GM19467 (cell line): Measurements from ENCODE around the gene RIPK4.

Source experiments
- ATAC-seq: cut with Tn5 transposase; IDR thresholded peaks from one replicate; pipeline ENCODE4 v1.9.1; 2021; ENCODE audit warnings: mild to moderate bottlenecking, moderate library complexity; ENCODE audit not compliant: unreplicated experiment

RIPK4 gene

DNA sequence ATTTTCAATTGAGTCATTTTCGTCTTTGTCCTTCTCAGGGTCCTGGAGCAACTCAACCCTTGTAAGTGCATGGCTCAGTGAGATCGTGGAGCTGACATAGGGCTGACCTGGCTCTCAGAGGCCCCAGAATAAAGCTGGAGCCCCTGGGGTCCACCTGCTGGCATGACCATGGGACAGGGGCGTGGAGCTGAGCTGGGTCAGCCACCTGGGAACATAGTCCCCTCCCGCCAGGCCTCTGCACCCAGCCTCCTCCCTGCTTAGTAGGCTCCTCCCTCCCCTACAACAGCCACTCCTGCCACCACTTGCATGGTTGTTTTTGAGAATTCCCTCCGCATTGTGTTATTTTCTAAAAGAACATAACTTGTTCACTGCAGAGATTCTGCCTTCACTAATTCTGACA, 3.1 kb upstream of the RIPK4 start:
- no peak for ATAC-seq

DNA sequence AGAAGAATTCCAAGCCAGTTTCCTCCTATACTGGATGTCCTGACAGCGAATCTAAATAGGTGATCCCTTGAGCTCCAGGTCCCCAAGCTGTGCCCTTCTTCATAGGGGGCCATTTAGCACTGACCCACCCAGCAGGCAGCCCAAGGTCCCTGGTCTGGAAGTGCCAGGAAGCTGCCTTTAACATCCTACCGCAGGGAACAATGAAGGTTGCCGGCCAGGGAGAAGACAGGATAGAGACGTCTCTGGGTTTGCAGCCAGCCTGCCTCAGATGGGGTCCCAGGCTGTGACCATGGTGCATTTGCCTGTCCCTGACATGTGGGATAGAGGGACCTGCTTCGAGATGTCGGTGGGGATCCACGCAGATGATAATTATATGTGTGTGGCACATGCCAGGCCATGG, 2.7 kb upstream of the RIPK4 start:
- ATAC-seq, result no peak

DNA sequence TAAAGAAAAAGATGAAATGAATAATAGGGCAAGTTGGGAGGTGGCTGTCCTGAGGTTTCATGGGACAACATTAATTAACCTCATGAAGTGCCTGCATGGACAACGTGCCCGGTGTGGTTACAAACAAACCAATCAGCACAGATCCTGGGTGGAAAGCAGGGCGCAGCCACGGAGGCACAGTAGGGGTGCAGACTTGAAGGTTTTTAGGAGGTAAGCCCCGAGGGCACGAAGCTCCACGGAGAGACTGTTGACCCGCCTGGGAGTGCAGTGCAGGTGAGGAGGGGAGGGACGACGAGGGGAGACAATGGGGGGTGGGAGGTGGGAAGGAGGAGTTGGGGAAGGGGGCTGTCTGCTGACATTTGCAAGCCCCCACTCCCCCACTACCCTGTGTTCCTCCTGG, 2.3 kb upstream of the RIPK4 start:
- ATAC-seq, result no peak

DNA sequence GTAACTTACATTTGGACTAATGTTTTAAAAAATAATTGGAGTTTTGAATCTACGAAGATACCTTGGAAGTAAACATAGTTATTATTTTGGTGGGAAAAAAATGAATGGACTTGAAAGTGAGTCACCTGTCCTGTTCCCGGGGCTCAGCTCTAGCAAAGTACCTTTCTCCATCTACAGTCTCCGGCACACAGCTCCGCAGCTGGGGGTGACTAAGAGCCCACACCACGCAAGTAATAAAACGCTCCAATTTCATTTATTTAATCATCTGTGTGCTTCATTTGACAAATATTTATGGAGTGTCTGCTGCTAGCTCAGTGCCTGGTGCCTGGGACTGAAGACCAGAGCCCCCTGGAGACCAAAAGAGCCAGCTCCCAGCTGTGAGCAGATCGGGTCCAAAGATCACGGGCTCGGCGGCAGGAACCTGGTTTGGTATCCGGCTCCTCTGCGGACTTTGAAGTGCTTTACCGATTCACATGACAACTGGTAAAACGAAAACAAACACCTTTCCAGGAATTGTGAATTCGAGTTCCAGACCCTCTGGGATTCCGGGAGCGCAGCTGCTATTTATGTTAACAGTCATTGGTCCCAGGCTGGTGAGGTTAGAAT, 1.7 kb upstream of the RIPK4 start:
- ATAC-seq, result no peak

DNA sequence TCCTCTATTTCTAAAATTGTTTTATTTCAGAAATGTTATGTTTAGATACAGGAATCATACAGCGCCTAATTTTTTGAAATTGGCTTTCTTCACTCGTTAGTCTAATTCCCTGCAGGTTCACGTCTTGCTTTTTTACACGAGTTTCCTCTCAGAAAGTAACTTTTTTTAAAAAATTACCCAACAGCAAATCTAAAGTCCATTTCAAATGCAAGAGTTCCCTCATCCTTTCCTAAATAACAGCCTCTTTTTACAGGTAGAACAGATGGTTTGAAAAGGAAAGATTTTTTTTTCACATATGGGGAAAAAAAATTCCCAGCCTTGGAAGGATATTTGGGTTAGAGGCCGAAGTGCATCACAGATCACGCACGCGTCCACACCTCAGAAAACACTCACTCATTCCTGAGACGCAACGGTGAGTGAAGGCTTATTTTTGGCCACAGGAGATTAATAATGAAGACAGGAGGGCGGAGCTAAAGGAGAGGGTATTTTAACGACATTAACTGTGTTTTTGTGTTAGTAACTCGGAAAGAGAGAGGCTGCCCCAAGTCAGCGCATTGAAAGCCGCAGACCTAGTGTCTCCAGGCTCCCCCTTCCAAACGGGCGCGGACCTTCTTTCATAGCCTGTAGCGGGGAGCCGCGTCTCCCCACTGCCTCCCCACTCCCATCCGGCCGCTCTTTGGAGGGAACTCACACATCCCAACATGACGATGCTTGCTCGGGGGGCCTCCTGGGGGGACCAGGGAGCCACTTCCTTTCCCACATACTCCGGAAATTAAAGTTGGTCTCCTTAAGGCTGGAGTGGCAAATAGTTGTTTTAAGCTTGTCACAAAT, 969 bp upstream of the RIPK4 start:
- no peak for ATAC-seq

DNA sequence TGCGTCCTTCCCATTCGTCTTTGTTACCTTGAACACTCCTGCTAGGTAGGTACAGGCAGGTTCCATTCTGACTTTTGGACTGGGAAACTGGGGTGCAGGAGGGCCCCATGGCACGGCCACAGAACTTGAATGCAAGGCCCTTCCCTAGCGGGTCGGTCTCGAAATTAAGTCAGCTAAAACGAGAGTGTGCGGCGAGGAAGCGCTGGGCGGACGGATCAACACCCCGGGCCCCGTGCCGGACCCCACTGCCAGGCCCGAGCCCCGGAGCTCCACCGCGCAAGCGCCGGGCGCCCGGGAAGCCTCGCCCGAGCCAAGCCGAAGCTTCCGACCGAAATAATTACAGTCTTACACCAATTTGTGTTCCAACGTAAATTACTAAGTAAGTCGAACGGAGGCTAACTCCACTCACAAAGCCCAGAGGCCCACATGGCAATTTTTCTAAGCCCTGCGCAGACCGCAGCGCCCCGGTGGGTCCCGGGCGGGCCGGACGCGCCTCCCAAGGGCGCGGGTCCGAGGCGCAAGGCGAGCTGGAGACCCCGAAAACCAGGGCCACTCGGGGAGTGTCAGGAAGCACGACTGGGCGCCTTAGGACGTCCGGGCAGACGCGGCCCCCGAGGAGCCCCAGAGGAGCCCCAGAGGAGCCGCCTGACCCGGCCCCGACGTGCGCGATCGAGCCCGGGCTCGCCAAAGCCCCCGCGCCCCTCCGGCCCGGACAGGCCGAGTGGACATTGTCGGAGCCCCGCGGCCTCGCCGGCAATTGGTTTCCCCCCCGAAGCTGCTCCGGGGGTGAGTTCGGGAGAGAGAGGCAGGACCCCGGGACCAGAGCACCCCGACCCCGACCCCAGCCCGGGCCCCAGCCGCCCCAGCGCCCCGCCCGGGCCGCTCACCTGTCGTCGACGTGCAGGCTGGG, 624 bp downstream of the RIPK4 start:
- no peak for ATAC-seq

DNA sequence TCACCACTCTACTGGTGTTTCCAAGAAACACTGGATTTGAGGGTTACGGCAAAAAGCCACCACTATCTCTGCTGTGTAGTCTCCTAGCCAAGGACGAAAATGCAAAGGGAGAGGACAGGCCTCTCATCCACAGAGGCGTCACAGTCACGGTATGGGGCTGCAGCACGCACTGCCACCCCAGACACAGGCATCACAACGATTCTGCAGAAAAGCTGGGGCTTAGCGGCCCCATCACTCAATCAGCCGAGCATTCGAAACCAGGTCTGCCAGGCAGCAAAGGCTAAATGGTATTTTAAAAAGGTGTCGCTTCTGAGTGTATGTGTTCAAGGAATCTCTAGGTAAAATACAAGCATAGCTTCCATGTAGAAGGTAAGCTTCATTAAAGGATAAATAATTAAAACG, 1.4 kb downstream of the RIPK4 start:
- ATAC-seq, result no peak

DNA sequence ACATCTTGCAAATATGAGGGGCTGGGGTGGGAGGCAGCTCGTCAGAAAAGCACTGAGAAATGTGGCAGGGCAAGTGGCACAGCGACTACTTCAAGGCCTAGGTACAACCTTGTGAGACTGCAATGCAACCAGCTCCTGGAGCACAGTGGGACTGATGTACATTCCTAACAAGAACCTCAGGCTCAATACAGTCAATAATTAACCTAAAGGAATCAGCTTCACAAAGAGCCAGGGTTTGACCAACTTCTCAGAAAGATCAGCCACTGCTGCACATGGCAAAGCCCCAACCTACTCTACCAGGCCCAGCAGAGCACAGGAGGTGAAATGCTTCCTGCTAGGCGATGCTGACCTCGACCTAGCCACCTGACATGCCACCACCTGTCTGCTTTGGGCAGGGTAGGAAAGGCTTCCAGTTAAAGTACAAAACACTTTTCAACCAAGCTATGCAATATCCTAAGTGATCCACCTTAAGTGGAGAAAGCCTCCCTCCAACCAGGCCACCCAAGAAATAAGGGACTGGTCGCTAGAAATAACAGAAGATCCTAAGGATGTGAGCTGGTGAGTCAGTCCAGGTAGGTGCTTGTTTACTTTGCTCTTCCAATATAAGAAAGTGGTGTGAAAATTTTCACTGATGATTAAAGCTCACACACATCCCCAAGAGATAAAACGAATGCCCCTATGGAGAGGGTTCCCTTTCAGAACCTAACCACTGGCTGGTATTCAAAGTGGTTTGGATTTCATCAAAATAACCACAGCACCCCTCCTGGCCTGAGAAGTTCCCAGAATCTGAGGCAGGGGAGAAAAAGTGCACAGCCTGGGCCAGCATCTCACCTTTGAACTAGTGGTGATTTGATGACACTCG, 2.1 kb downstream of the RIPK4 start:
- ATAC-seq, result no peak

DNA sequence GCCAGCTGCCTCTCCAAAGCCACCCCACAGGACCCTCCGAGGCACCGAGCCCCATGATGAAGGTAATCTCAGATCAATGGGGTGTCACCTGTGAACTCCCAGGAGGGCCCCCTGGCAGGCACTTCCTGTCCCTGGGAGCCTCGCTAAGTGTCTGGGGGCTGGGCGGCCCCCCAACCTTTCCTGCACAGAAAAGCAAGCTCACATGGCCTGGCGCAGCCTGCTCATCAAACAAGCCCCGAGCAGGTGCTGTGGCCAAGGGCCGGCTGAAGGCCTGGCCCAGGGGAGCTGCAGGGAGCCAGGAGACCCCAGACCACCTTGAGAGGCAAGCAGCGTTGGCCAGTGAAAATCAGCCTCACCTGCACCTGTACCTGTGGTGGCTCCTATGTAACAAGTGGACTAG, 2.9 kb downstream of the RIPK4 start:
- no peak for ATAC-seq

DNA sequence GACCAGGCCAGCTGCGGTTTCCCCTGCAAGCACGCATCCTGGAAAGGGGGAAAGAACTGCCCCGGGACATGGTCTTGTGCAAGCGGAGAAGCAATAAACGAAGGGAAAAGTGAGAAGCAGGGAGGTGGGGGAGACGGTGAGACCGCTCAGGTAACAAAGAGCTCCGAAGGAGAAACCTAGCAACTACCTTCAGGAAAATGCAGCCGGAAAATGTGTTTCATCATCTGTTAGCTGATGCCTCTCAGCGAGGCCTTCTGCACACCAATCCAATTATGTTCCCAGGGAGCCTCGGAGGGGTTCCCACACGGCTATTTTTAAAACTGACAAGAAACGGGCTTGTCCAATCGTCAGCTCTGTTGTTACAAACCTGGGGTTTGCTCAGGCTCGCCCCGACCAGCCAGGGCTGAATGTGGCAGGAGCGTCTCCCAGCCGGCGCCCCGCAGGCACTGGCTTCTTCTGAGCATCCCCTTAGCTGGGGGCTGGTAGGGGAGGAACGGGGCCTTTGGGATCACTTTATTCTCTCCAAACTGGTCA, 3.4 kb downstream of the RIPK4 start:
- no peak for ATAC-seq

DNA sequence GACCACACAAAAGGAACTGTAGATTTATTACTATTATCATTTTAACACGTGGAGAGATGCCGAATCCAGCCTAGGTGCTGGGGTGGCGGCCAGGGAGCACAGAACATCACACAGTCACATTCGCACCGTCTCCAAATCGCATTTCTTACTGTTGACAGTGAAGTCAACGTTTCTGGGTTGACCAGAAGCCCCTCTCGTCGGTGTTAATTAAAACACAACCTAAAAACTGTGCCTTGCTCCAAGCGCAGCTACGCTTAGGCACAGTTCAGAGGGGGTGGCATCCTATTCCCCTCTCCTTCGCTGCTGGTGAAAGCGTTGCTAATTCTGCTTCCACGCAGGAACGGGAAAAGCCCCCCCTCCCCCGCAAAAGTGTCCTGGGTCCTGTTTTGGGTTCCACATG, 4.1 kb downstream of the RIPK4 start:
- ATAC-seq, result no peak

DNA sequence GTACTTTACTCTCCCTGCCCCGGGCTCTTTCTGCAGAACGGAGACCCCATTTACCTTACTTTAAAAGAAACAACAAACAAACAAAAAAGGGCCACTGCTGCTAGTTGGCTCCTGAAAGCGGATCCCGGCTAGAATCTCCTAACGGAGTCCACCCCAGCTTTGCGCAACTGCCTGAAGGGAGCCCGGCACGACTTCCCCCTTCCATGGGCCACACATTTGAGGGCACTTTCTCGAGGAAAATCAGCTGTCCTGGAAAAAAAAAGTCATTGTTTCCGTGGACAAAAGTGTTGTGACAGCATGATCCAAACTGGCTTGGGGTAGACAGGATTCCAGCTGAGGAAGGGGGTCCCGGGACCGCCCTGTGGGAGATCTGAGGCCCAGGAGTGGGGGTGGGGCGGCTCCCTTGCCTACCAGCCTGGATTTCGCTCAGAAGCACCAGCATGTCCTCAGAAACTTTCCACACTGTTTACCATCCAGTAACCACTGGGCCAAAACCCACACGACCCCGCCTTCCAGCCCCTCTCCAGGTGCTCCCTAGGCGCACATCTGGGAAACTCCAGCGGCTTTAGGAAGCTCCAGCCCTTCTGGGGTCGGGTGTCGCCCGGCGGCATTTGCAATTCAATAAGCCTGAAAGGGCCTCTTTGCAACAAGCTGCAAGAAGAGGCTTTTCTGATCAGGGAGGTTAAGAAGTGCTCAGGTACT, 4.8 kb downstream of the RIPK4 start:
- ATAC-seq, result no peak

DNA sequence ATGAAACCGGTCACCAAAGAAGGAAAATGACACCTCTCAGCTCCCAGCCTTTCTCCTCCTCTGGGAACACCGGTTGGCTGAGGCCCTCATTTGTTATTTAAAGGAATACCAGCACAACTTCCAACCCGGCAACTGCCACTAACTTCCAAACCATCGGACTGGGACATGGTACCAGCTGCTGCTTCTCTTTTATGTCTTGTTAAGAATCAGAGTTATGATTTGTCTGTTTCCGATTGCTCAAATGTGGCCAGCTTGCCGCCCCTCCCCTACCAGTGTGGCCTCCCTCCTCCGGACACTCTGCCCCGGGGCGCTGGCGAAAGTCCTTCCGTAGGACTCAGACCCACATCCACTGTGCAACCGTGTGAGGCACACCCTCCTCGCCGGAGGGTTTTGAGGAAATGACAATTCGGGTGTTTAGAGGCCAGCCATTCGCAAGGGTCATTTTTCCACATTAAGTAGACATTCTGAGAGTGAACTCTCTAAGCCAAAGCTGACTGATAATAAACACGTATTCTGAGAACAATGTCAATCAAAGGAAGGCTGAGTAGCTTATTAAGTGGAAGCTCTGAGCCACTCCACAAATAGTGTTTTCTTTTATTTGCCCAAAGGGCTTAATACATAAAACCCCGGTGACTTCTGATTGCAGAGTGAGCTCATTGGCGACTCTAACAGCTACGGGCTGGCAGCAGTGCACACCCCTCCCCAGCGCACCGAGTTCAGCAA, 5.5 kb downstream of the RIPK4 start:
- no peak for ATAC-seq

DNA sequence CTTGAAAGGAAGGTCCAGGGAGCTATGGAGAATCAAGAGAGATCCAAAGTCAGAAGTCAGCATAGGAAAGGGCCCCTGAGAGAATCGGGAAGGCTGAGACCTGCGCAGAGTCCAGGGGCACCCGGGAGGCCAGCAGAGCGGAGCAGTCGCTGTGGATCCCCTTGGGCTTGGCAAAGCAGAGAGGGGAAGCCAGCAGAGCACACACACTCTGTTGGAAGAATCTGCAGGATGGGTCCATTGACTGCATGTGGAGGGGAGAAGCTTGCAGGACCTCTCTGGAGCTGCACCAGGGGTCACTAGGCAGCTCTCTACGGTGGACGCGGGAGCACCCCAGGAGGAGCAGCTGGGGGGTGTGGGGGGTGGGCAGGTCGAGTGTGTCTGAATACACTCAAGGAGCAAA, 6.4 kb downstream of the RIPK4 start:
- no peak for ATAC-seq

DNA sequence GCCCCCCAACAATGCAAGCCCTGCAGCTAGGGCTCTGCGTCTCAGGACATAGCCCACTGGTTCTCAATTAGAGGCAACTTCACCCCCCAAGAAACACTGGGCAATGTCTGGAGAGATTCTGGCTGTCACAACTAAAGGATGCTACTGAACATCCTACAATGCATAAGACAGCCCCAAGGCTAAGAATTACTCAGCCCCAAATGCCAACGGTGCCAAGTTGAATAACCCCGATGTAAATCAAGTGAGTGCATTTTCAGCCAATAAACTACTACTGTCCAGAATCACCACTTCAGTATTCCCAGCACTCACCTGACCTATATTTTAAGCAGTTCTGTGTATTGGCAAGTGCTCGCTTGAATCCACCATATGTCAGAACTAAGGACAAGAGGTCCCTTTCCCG, 6.9 kb downstream of the RIPK4 start:
- ATAC-seq, result no peak

DNA sequence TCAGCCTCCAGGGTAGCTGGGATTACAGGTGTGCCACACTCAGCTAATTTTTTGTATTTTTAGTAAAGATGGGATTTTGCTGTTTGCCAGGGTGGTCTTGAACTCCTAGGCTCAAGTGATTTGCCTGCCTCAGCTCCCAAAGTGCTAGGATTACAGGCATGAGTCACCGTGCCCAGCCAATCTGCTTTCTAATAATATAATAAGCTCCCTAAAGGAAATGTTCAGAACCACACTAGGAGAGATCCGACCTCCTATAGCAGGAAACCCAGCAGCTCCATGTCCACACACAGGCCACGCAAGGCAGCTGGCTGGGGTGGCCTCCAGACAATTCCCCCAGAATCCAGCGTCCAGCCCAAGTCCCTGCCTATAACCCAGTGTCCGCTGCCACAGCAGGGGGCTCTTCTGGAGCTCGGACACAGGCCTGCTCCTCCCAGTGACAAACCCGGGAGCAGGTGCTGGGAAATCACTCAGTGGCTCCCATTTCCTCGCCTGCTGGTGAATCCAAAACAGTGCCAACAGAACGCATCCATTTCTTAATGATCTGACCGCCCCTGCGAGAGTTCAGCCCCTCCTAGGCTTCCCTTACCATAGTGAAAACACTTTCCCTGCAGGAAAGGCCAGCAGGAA, 7.5 kb downstream of the RIPK4 start:
- no peak for ATAC-seq

DNA sequence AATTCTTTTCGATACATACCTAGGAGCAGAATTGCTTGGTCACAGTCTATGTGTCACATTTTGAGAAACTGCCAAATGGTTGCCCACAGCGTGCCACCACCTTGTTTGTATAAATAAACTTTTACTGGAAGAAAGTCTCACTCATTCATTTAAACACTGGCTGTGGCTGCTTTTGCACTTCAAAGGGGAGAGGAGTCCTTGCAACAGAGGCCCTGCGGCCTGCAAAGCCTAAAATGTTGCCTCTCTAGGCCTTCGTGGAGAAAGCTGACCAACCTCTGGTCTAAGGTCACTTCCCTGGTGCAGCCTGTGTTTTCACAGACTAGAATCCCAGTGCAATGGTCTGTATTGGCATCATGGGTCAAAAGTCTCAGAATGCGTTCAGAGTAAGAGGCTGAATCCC, 8.3 kb downstream of the RIPK4 start:
- no peak for ATAC-seq

DNA sequence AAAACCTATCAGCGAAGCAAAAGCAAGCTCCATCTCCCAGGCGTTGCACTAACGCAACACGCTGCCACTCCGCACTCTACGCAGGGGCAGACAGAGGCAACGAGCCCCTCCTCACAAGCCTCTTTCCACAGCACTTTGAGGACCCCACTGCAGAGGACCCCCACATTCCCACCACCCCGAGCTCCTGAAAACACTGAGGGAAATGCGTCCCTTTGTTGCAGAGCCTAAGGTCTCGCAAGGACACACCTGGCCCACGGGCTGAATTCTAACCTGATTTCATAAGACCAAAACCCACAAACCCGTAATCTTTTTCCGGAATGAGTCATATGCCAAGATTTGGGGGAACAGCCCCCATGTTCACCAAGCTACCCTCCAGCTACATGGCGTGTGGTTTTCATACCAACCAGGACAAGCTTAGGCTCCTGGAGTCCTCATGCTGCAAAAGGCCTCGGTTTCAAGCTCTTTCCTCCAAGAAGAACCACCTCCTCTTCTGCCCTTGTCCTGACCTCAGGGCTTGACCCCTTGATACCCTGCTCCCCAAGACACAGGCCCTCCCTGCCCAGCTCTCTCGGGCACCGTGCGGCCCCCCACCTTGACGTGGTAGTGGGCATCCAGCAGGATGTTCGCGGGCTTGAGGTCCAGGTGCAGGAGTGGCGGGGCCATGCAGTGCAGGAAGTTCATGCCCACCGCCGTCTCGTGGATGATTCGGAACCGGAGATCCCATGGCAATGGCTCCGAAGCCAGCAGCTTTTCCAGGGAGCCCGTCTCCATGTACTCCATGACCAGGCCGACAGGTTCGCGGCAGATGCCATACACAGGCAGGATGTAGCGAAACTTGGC, 10.7 kb downstream of the RIPK4 start:
- ATAC-seq, result no peak
